Left kidney (tissue), 2 donors: Measurements from ENCODE around the gene SBSN. TPM values are rescaled to one million over a fixed set of nuclear protein-coding genes. Genes with fewer than 3 reads are reported as not detected.

ENCODE experiments used
- DNase-seq: peaks from one replicate; pipeline ENCODE4 v3.0.0-alpha.2; 2013
- polyA plus RNA-seq: library from polyadenylated mRNA; unstranded; fragments of 120-200 nt; gene quantifications from one replicate; pipeline ENCODE4 v1.2.1, GENCODE V29; 2013; ENCODE audit not compliant: insufficient read length

The SBSN gene
- polyA plus RNA-seq, 1 donor: not detected

GRCh38 chr19:35533201-35533821 lies 5.2 kb upstream of the SBSN start, which contains the start of gene GAPDHS:
Gene GAPDHS (plus strand): TSS chr19:35533456. CDS start chr19:35533528, 72 bp downstream.
- no peak for DNase-seq

- DNase-seq: no peak
Observed at GRCh38 chr19:35531291-35531690, 3.2 kb upstream of the SBSN start.

GRCh38 chr19:35529241-35530218 lies 1.4 kb upstream of the SBSN start:
- no peak for DNase-seq

GRCh38 chr19:35525873-35526272 lies 2.2 kb downstream of the SBSN start:
- DNase-seq: no peak

- no peak for DNase-seq
Observed at GRCh38 chr19:35524181-35524837, 3.8 kb downstream of the SBSN start.

- no peak for DNase-seq
Observed at GRCh38 chr19:35522745-35523327, 5.3 kb downstream of the SBSN start.

- DNase-seq: no peak
Observed at GRCh38 chr19:35521124-35521743, 6.9 kb downstream of the SBSN start.

- no peak for DNase-seq
Observed at GRCh38 chr19:35519291-35519690, 8.8 kb downstream of the SBSN start.

GRCh38 chr19:35518313-35518712 lies 9.8 kb downstream of the SBSN start:
- DNase-seq: no peak

- DNase-seq: no peak
Observed at GRCh38 chr19:35517342-35517741, 10.8 kb downstream of the SBSN start.

- no peak for DNase-seq
Observed at GRCh38 chr19:35516310-35516709, 11.8 kb downstream of the SBSN start.

GRCh38 chr19:35514282-35514809 lies 13.8 kb downstream of the SBSN start:
- DNase-seq: no peak

GRCh38 chr19:35513628-35514281 lies 14.4 kb downstream of the SBSN start, which contains the start of gene DMKN:
Gene DMKN (minus strand): TSS chr19:35513649. CDS start chr19:35513475, 174 bp downstream.
- no peak for DNase-seq

- DNase-seq: no peak
Observed at GRCh38 chr19:35512831-35513627, 15.1 kb downstream of the SBSN start.

GRCh38 chr19:35511337-35511736 lies 16.8 kb downstream of the SBSN start:
- DNase-seq: no peak

GRCh38 chr19:35510626-35510964 lies 17.5 kb downstream of the SBSN start:
- no peak for DNase-seq

GRCh38 chr19:35509861-35510625 lies 18.1 kb downstream of the SBSN start:
- peak; percentile 89 for DNase-seq

GRCh38 chr19:35509018-35509652 lies 19.0 kb downstream of the SBSN start:
- no peak for DNase-seq

- DNase-seq: no peak
Observed at GRCh38 chr19:35508129-35508528, 20.0 kb downstream of the SBSN start.
